ENCODE data around the gene ZFP3.
"Not testable (repeated sequence)": the region's sequence is repeated elsewhere in the genome, so short reads cannot be mapped to it uniquely, and the experiment has no call there.

DNA sequence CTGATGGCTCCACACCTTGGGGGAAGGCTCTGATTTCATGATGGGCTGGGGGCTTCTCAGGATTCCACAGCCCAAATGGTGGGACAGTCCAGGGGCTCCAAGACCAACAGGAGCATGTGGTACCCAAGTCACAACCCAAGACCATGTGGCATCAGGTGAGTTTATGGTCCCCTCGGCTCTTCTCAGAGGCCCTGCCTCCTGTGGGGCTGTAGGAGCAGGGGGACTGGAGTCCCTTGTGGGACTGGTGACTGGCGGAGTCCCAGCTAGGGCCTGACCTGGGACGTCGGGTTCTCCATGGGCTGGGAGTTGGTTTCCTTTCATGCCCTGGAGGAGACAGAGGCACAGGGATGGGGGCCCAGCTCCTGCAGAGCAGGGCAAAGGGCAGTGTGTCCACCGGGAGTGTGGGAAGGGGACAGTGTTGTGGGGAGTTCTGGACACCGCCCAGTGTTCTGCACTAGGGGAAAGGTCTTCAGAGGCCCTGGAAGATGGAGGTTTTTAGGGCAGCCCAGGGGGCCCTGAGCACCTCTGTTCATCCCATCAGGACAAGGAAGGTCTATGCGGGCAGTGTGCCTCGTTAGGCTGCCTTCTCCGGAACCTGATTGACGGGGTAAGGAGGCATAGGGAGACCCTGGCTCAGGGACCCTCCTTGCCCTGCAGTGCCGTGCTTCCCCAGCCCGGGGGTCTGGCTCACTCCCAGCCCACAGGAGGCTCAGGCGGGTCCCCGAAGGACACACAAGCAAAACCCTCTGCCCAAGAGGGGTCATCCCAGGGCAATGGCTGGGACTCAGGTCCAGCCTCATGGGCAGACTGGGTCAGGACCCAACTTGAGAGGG is 58.5 kb downstream of the ZFP3 start:
- TF ChIP-seq, protein P1, sequence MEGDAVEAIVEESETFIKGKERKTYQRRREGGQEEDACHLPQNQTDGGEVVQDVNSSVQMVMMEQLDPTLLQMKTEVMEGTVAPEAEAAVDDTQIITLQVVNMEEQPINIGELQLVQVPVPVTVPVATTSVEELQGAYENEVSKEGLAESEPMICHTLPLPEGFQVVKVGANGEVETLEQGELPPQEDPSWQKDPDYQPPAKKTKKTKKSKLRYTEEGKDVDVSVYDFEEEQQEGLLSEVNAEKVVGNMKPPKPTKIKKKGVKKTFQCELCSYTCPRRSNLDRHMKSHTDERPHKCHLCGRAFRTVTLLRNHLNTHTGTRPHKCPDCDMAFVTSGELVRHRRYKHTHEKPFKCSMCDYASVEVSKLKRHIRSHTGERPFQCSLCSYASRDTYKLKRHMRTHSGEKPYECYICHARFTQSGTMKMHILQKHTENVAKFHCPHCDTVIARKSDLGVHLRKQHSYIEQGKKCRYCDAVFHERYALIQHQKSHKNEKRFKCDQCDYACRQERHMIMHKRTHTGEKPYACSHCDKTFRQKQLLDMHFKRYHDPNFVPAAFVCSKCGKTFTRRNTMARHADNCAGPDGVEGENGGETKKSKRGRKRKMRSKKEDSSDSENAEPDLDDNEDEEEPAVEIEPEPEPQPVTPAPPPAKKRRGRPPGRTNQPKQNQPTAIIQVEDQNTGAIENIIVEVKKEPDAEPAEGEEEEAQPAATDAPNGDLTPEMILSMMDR (IDR thresholded peaks at IDR 0.05; ENCODE audit: borderline replicate concordance, extremely low read depth, low read length, poor library complexity, severe bottlenecking): not testable (repeated sequence)
- TF ChIP-seq EZH2 (IDR thresholded peaks at IDR 0.05; ENCODE audit: borderline replicate concordance, low read depth, low read length, severe bottlenecking): not testable (repeated sequence)

All from DND-41 (cell line).